T-helper 1 cell treated with Interleukin-12 subunit alpha and Interleukin-12 subunit beta and Interleukin-4 antibody, amounts not matched to agents 30 μg/mL and 1 μg/mL, for 36 hours (primary cell): ENCODE measurements around the gene ZNF853.
"Not testable (repeated sequence)": the region's sequence is repeated elsewhere in the genome, so short reads cannot be mapped to it uniquely, and the experiment has no call there.

Experiments
- H3K27ac Mint-ChIP-seq: one replicate; pipeline ENCODE4 v1.8.0; 2021; ENCODE audit warnings: mild to moderate bottlenecking, mixed read lengths
- H3K27me3 Mint-ChIP-seq: one replicate; pipeline ENCODE4 v1.8.0; 2021; ENCODE audit warnings: low read depth, mixed read lengths
- H3K36me3 Mint-ChIP-seq: one replicate; pipeline ENCODE4 v1.8.0; 2021; ENCODE audit warnings: low read depth, mixed read lengths
- H3K4me1 Mint-ChIP-seq: one replicate; pipeline ENCODE4 v1.8.0; 2021; ENCODE audit warnings: low read depth, mixed read lengths
- H3K4me3 Mint-ChIP-seq: one replicate; pipeline ENCODE4 v1.8.0; 2021; ENCODE audit warnings: mild to moderate bottlenecking, moderate library complexity, mixed read lengths
- H3K9me3 Mint-ChIP-seq: one replicate; pipeline ENCODE4 v1.8.0; 2021; ENCODE audit warnings: mixed read lengths

The ZNF853 gene

DNA sequence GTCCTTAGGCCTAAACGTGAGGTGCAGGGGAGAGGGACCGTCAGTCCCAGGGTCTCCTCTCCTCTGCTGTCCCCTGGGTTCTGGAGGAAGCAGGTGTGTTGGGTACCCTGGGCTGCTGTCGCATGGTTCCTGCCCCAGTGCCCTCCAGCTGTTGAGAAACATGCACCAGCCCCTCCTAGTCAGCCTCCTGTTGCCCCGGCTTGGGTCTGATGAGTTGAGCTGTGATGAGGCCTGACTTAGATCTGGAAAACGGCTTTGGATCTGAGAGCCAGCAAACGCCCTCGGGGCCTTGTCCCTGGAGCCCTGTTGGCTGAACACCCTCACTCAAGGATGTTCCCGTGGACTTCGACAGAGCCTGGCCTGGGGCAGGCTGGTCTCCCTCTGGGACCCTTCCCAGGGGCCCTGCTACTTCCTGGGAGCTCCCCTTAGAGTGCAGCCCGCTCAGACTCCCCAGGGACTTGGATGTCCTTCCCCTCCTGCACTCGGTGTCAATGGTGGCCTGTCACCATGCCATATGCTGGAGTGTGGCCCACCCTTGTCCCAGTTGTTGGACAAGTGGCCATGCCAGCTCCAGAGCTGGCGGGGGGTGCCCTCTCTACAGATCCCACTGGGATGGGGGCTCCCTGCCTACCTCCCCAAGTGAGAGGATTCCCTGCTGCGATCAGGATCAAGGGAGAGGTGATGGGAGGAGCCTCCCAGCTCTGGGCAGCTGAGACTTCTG is 34.0 kb downstream of the ZNF853 start:
- peaks cover 14% of the 10 kb centered on the region for H3K9me3 Mint-ChIP-seq
- no peak overlapping the region for H3K27ac Mint-ChIP-seq
- no peaks in the 10 kb centered on the region for H3K4me1 Mint-ChIP-seq
- peaks cover 51% of the 10 kb centered on the region for H3K36me3 Mint-ChIP-seq
- H3K27me3 Mint-ChIP-seq = no peaks in the 10 kb centered on the region
- no peak overlapping the region for H3K4me3 Mint-ChIP-seq

DNA sequence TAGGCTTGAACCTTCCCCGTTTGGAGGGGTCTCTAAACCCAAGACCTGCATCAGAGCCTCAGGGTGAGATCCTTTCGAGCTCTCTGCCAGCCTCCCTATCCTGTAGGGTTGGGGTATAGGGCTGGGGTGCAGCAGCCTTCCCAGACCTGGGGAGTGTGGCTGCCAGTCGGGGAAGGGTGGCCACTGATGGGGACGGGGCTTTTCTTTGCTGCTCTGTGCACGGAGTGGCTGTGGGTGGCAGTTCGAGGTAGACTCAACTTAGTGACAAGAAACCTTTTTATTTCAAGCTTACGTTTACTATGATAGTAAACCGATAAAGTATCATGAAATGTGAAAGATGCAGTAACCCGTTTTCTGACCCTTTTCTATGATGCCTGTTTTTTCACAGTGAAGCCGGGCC is 34.7 kb downstream of the ZNF853 start:
- Mint-ChIP-seq H3K9me3 (peaks cover 17% of the 10 kb centered on the region), H3K36me3 (peaks cover 51% of the 10 kb centered on the region), H3K4me3 (no peak overlapping the region), H3K4me1 (no peaks in the 10 kb centered on the region), H3K27ac (no peak overlapping the region), H3K27me3 (no peaks in the 10 kb centered on the region)

- Mint-ChIP-seq H3K4me1 (no peaks in the 10 kb centered on the region), H3K27ac (no peak overlapping the region), H3K27me3 (no peaks in the 10 kb centered on the region)
These were observed 35.2 kb downstream of the ZNF853 start for GRCh38 chr7:6650521-6651011.

DNA sequence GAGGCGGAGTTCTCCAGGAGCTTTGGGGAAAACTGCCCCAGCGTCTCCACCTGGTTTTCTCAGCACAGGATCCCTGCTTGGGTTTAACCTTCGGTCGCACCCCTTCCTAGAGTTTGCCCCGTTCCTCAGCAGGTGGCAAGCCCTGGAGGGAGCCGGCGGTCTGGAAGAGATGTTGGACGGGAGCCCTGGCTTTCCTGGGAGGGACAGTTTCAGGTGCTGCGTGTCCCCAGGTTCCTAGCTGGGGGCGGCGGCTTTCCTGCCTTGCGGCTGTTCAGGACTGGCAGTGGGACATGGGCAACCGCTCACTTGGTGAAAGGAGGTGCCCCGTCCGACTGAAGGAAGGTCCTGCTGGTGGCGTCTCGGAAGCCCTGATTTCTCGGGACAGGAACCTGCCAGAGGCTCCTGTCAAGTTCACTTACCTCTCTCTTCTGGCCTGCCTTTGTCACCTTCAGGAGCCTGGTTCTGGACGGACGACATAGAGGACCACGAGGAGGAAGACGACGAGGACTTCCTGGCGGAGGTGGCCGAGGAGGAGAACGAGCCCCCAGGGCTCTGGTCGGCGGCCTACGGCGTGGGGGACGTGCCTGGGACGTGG is 36.5 kb downstream of the ZNF853 start:
- peaks cover 22% of the 10 kb centered on the region for H3K9me3 Mint-ChIP-seq
- H3K27me3 Mint-ChIP-seq = no peaks in the 10 kb centered on the region
- H3K4me3 Mint-ChIP-seq = no peak overlapping the region
- peaks cover 43% of the 10 kb centered on the region for H3K36me3 Mint-ChIP-seq
- H3K4me1 Mint-ChIP-seq = no peaks in the 10 kb centered on the region
- H3K27ac Mint-ChIP-seq = no peak overlapping the region

More at GRCh38 chr7:6650521-6651011, 35.2 kb downstream of the ZNF853 start:
- Mint-ChIP-seq H3K4me3 (no peak overlapping the region), H3K36me3 (peaks cover 52% of the 10 kb centered on the region), H3K9me3 (peaks cover 22% of the 10 kb centered on the region)

GRCh38 chr7:6652446-6653011 is 37.1 kb downstream of the ZNF853 start:
- no peak overlapping the region for H3K27ac Mint-ChIP-seq
- H3K36me3 Mint-ChIP-seq = peaks cover 40% of the 10 kb centered on the region
- H3K4me3 Mint-ChIP-seq = no peak overlapping the region
- peaks cover 22% of the 10 kb centered on the region for H3K9me3 Mint-ChIP-seq
- no peaks in the 10 kb centered on the region for H3K27me3 Mint-ChIP-seq
- no peaks in the 10 kb centered on the region for H3K4me1 Mint-ChIP-seq

- Mint-ChIP-seq H3K27ac (no peak overlapping the region), H3K9me3 (peaks cover 22% of the 10 kb centered on the region), H3K4me3 (no peak overlapping the region), H3K27me3 (no peaks in the 10 kb centered on the region), H3K36me3 (peaks cover 34% of the 10 kb centered on the region), H3K4me1 (no peaks in the 10 kb centered on the region)
These were observed 37.9 kb downstream of the ZNF853 start for GRCh38 chr7:6653071-6654003.

GRCh38 chr7:6654113-6654841 is 38.9 kb downstream of the ZNF853 start:
- Mint-ChIP-seq H3K4me3 (no peak overlapping the region), H3K9me3 (peaks cover 22% of the 10 kb centered on the region), H3K4me1 (no peaks in the 10 kb centered on the region), H3K27me3 (no peaks in the 10 kb centered on the region), H3K36me3 (peaks cover 29% of the 10 kb centered on the region), H3K27ac (no peak overlapping the region)

GRCh38 chr7:6654842-6655610 is 39.6 kb downstream of the ZNF853 start:
- no peaks in the 10 kb centered on the region for H3K27me3 Mint-ChIP-seq
- H3K9me3 Mint-ChIP-seq = peaks cover 20% of the 10 kb centered on the region
- no peaks in the 10 kb centered on the region for H3K4me1 Mint-ChIP-seq
- no peak overlapping the region for H3K4me3 Mint-ChIP-seq
- no peak overlapping the region for H3K27ac Mint-ChIP-seq
- H3K36me3 Mint-ChIP-seq = peaks cover 24% of the 10 kb centered on the region

- H3K27me3 Mint-ChIP-seq = no peaks in the 10 kb centered on the region
- H3K36me3 Mint-ChIP-seq = peaks cover 16% of the 10 kb centered on the region
- no peak overlapping the region for H3K4me3 Mint-ChIP-seq
- H3K4me1 Mint-ChIP-seq = no peaks in the 10 kb centered on the region
- H3K9me3 Mint-ChIP-seq = peaks cover 13% of the 10 kb centered on the region
- H3K27ac Mint-ChIP-seq = no peak overlapping the region
These were observed 40.4 kb downstream of the ZNF853 start for GRCh38 chr7:6655636-6656385.

- Mint-ChIP-seq H3K4me3 (no peak overlapping the region), H3K27me3 (peaks cover 3% of the 10 kb centered on the region), H3K36me3 (peaks cover 11% of the 10 kb centered on the region), H3K4me1 (no peaks in the 10 kb centered on the region), H3K27ac (no peak overlapping the region), H3K9me3 (peaks cover 8% of the 10 kb centered on the region)
These were observed 41.0 kb downstream of the ZNF853 start for GRCh38 chr7:6656413-6656812.

GRCh38 chr7:6658618-6659345 is 43.4 kb downstream of the ZNF853 start:
- H3K36me3 Mint-ChIP-seq = peaks cover 9% of the 10 kb centered on the region
- H3K9me3 Mint-ChIP-seq = peaks cover 8% of the 10 kb centered on the region
- peaks cover 8% of the 10 kb centered on the region for H3K27me3 Mint-ChIP-seq
- no peaks in the 10 kb centered on the region for H3K4me1 Mint-ChIP-seq
- no peak overlapping the region for H3K27ac Mint-ChIP-seq
- no peak overlapping the region for H3K4me3 Mint-ChIP-seq

DNA sequence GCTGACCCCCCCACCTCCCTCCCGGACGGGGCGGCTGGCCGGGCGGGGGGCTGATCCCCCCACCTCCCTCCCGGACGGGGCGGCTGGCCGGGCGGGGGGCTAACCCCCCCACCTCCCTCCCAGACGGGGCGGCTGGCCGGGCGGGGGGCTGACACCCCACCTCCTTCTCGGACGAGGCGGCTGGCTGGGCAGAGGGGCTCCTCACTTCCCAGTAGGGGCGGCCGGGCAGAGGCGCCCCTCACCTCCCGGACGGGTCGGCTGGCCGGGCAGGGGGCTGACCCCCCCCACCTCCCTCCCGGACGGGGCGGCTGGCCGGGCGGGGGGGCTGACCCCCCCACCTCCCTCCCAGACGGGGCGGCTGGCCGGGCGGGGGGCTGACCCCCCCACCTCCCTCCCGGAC is 55.4 kb downstream of the ZNF853 start:
- Mint-ChIP-seq H3K9me3 (peaks cover 59% of the 10 kb centered on the region), H3K36me3 (peaks cover 10% of the 10 kb centered on the region)
- not testable (repeated sequence) for H3K4me3 Mint-ChIP-seq

More for the DNA sequence above, 55.4 kb downstream of the ZNF853 start:
- H3K4me1 Mint-ChIP-seq, H3K27ac Mint-ChIP-seq, H3K27me3 Mint-ChIP-seq: not testable (repeated sequence)
